CD4-positive, alpha-beta T cell (primary cell): Measurements from ENCODE around the gene NLRP9. TPM values are rescaled to one million over a fixed set of nuclear protein-coding genes. Genes with fewer than 3 reads are reported as not detected.
A peak's percentile ranks its signal among the peaks of the same experiment; 100 is the strongest.

Source experiments
- ATAC-seq: fragments of 200-7000 bp; cut with Tn5 transposase; one replicate; pipeline ENCODE4 v1.10.0; 2022; ENCODE audit warnings: mild to moderate bottlenecking; ENCODE audit not compliant: poor library complexity
- CTCF ChIA-PET: fragments of 350-600 bp; sonication (Branson Sonifier 250); formaldehyde crosslinking; loops from one replicate; lab custom pipeline; 2021; ENCODE audit warnings: antibody characterized with exemption, inconsistent platforms; lab: Charles Lee
- POLR2A ChIA-PET: fragments of 350-600 bp; sonication (Branson Sonifier 250); formaldehyde crosslinking; loops from one replicate; lab custom pipeline; 2021; ENCODE audit warnings: antibody characterized with exemption, inconsistent platforms; lab: Charles Lee
- DNase-seq, 14 experiments: peaks; one replicate each; pipeline ENCODE4 v3.0.0-alpha.2; 2013 to 2020; ENCODE audit warnings: mixed read lengths in 2 of 14
- H3K27ac ChIP-seq, 2 donors: one replicate each; pipeline versions ENCODE4 v1.5.1 to v1.7.0; 2013; ENCODE audit warnings: low read length in 2 of 2, low read depth in 1 of 2, mild to moderate bottlenecking in 1 of 2
- H3K27me3 ChIP-seq, 2 experiments: 1 replicate in 1 of 2; 2 replicates in 1 of 2; pipeline versions ENCODE4 v1.6.1 to v1.7.0; 2013; ENCODE audit warnings: low read length in 2 of 2, control low read depth in 1 of 2, mild to moderate bottlenecking in 1 of 2, moderate library complexity in 1 of 2; ENCODE audit not compliant: insufficient read depth in 2 of 2, control insufficient read depth in 1 of 2
- H3K36me3 ChIP-seq: one replicate; pipeline ENCODE4 v1.6.1; 2013; ENCODE audit warnings: low read length, control low read depth; ENCODE audit not compliant: insufficient read depth
- H3K4me1 ChIP-seq: one replicate; pipeline ENCODE4 v1.6.1; 2013; ENCODE audit warnings: low read length, control low read depth; ENCODE audit not compliant: insufficient read depth
- H3K4me3 ChIP-seq: one replicate; pipeline ENCODE4 v1.5.1; 2013; ENCODE audit warnings: mild to moderate bottlenecking, low read length, moderate library complexity
- H3K9me3 ChIP-seq, 2 experiments: 1 replicate in 1 of 2; 2 replicates in 1 of 2; pipeline versions ENCODE4 v1.6.1 to v1.7.0; 2013; ENCODE audit warnings: low read length in 2 of 2, mild to moderate bottlenecking in 2 of 2, control low read depth in 1 of 2, moderate library complexity in 1 of 2; ENCODE audit not compliant: control insufficient read depth in 1 of 2, insufficient read depth in 1 of 2
- H3K27ac Mint-ChIP-seq: one replicate; pipeline ENCODE4 v1.8.0; 2020; ENCODE audit warnings: mixed read lengths
- H3K27me3 Mint-ChIP-seq: one replicate; pipeline ENCODE4 v1.8.0; 2021; ENCODE audit warnings: mixed read lengths
- H3K36me3 Mint-ChIP-seq: one replicate; pipeline ENCODE4 v1.8.0; 2021; ENCODE audit warnings: low read depth, mixed read lengths
- H3K4me1 Mint-ChIP-seq: one replicate; pipeline ENCODE4 v1.8.0; 2021; ENCODE audit warnings: low read depth, mixed read lengths
- H3K4me3 Mint-ChIP-seq: one replicate; pipeline ENCODE4 v1.8.0; 2020; ENCODE audit warnings: mild to moderate bottlenecking, mixed read lengths
- H3K9me3 Mint-ChIP-seq: one replicate; pipeline ENCODE4 v1.8.0; 2020; ENCODE audit warnings: mixed read lengths
- CTCF ChIP-seq: fragments of 200-600 bp; IDR thresholded peaks from one replicate; pipeline ENCODE4 v1.8.0; 2022; ENCODE audit warnings: antibody characterized with exemption, mild to moderate bottlenecking
- intact Hi-C, 2 experiments: fragments of 100-400 bp; cut with DNase I in 1 of 2; cut with micrococcal nuclease in 1 of 2; formaldehyde crosslinking; loops; one replicate each; pipeline versions ENCODE4 v1.15.1 to v1.9.0; 2023 to 2025; cut with DNase I, micrococcal nuclease
- total RNA-seq, 174 experiments: library from RNA in 2 of 174; stranded (reverse) in 2 of 174; gene quantifications; one replicate each; pipeline ENCODE4 v1.2.3 and lab custom pipeline; 2021 to 2026

NLRP9 gene
- total RNA-seq, 2 experiments from 2014 or later: not detected

GRCh38 chr19:55676889-55677505 lies 61.2 kb downstream of the NLRP9 start:
- Mint-ChIP-seq H3K27me3 (no peaks in the 10 kb centered on the region), H3K36me3 (peaks cover 79% of the 10 kb centered on the region), H3K9me3 (no peaks in the 10 kb centered on the region), H3K4me1 (peaks cover 38% of the 10 kb centered on the region), H3K4me3 (peak overlapping the region; percentile 95), H3K27ac (peak overlapping the region; percentile 90)
- ChIA-PET CTCF (no interaction called here), POLR2A (no interaction called here)
- Histone ChIP-seq H3K27me3 (no peaks in the 10 kb centered on the region), H3K9me3 (no peaks in the 10 kb centered on the region), H3K27ac (no peak overlapping the region), H3K36me3 (peaks cover 57% of the 10 kb centered on the region), H3K4me1 (peaks cover 63% of the 10 kb centered on the region), H3K4me3 (no peak overlapping the region)
- ATAC-seq (no peak), DNase-seq (no peak)
- intact Hi-C loops: loop anchor here in 1 of 2 experiments (10.0 kb wide), 1 partner anchor 638 kb away; the partner anchor contains the start of gene ZSCAN5A
- TF ChIP-seq CTCF: no peak

GRCh38 chr19:55676383-55676782 lies 61.8 kb downstream of the NLRP9 start:
- peaks cover 40% of the 10 kb centered on the region for H3K4me1 Mint-ChIP-seq

More at GRCh38 chr19:55676383-55676782, 61.8 kb downstream of the NLRP9 start:
- intact Hi-C loops: loop anchor here in 1 of 2 experiments (10.0 kb wide), 1 partner anchor 638 kb away; the partner anchor contains the start of gene ZSCAN5A
- Histone ChIP-seq H3K27me3 (no peaks in the 10 kb centered on the region), H3K9me3 (no peaks in the 10 kb centered on the region), H3K36me3 (peaks cover 54% of the 10 kb centered on the region), H3K4me1 (peaks cover 63% of the 10 kb centered on the region), H3K27ac (no peak overlapping the region), H3K4me3 (no peak overlapping the region)
- Mint-ChIP-seq H3K4me3 (peak overlapping the region; percentile 95), H3K27me3 (no peaks in the 10 kb centered on the region), H3K9me3 (no peaks in the 10 kb centered on the region), H3K27ac (peak overlapping the region; percentile 90), H3K36me3 (peaks cover 79% of the 10 kb centered on the region)
- ATAC-seq (no peak), DNase-seq (no peak)
- no peak for TF ChIP-seq CTCF
- ChIA-PET CTCF (interaction anchor here (0.9 kb wide), 1 partner anchor 27 kb away, joined by 5 read pairs; no protein-coding TSS in a partner anchor), POLR2A (interaction anchor here (0.7 kb wide), 1 partner anchor 200 kb away, joined by 3 read pairs; no protein-coding TSS in a partner anchor)
